HepG2 (cell line): ENCODE data around the gene PTPRF. TPM values are rescaled to one million over a fixed set of nuclear protein-coding genes. Genes with fewer than 3 reads are reported as not detected.

Experiments used
- ATF1 ChIP-seq: IDR thresholded peaks from 2 replicates; pipeline ENCODE4 v1.6.1; 2016; ENCODE audit warnings: mild to moderate bottlenecking, control low read depth
- CEBPB ChIP-seq: IDR thresholded peaks from 2 replicates; pipeline ENCODE4 v1.6.1; 2011; ENCODE audit warnings: low read depth, low read length, improper control_type of control experiment, borderline replicate concordance
- ETV6 ChIP-seq: sonication (generic); formaldehyde crosslinking; conservative IDR thresholded peaks from 2 replicates; pipeline ENCODE4 v1.4.0; 2020; ENCODE audit warnings: missing genetic modification reagents
- FLYWCH1 ChIP-seq: sonication (generic); formaldehyde crosslinking; IDR thresholded peaks from 2 replicates; pipeline ENCODE4 v1.8.1; 2023; ENCODE audit warnings: mild to moderate bottlenecking, missing genetic modification reagents
- GMEB2 ChIP-seq: IDR thresholded peaks from 2 replicates; pipeline ENCODE4 v1.6.1; 2016; ENCODE audit warnings: missing biosample characterization, missing genetic modification reagents, low read depth
- HOXD1 ChIP-seq: sonication (generic); formaldehyde crosslinking; IDR thresholded peaks from 2 replicates; pipeline ENCODE4 v1.5.0; 2020; ENCODE audit warnings: missing genetic modification reagents
- MTA1 ChIP-seq: sonication (generic); formaldehyde crosslinking; IDR thresholded peaks from 2 replicates; pipeline ENCODE4 v1.4.0; 2020; ENCODE audit warnings: missing genetic modification reagents, mild to moderate bottlenecking, borderline replicate concordance
- RELA ChIP-seq: sonication (generic); formaldehyde crosslinking; IDR thresholded peaks from 2 replicates; pipeline ENCODE4 v1.4.0; 2020; ENCODE audit warnings: missing genetic modification reagents
- RFX5 ChIP-seq: IDR thresholded peaks from 2 replicates; pipeline ENCODE4 v1.6.1; 2011; ENCODE audit warnings: low read depth, low read length, improper control_type of control experiment
- SKIL ChIP-seq: sonication (generic); formaldehyde crosslinking; IDR thresholded peaks from 2 replicates; pipeline ENCODE4 v1.8.0; 2022; ENCODE audit warnings: missing genetic modification reagents, mild to moderate bottlenecking, moderate library complexity, borderline replicate concordance
- SSRP1 ChIP-seq: IDR thresholded peaks from 2 replicates; pipeline ENCODE4 v1.6.1; 2016; ENCODE audit warnings: control low read depth
- STAG1 ChIP-seq: sonication (generic); formaldehyde crosslinking; IDR thresholded peaks from 2 replicates; pipeline ENCODE4 v1.4.0; 2020; ENCODE audit warnings: missing genetic modification reagents
- ZBTB4 ChIP-seq: sonication (generic); formaldehyde crosslinking; IDR thresholded peaks from 2 replicates; pipeline ENCODE4 v1.4.0; 2020; ENCODE audit warnings: missing genetic modification reagents, mild to moderate bottlenecking, borderline replicate concordance
- ZFP36L1 ChIP-seq: sonication (generic); formaldehyde crosslinking; IDR thresholded peaks from 2 replicates; pipeline ENCODE4 v1.8.0; 2022; ENCODE audit warnings: mild to moderate bottlenecking, missing genetic modification reagents, moderate library complexity
- ZKSCAN8 ChIP-seq: IDR thresholded peaks from 2 replicates; pipeline ENCODE4 v1.6.1; 2016; ENCODE audit warnings: borderline replicate concordance, missing genetic modification reagents, missing compliant biosample characterization
- ZMYM3 ChIP-seq: sonication (generic); formaldehyde crosslinking; IDR thresholded peaks from 2 replicates; pipeline ENCODE4 v1.5.1; 2020; ENCODE audit warnings: mild to moderate bottlenecking, missing genetic modification reagents
- ZNF207 ChIP-seq: fragments of 450-650 bp; IDR thresholded peaks from 2 replicates; pipeline ENCODE4 v1.6.1; 2016; ENCODE audit warnings: antibody characterized with exemption, borderline replicate concordance
- ZNF354B ChIP-seq: sonication (generic); formaldehyde crosslinking; IDR thresholded peaks from 2 replicates; pipeline ENCODE4 v1.8.0; 2022; ENCODE audit warnings: mild to moderate bottlenecking, missing genetic modification reagents
- ZNF484 ChIP-seq: sonication (generic); formaldehyde crosslinking; IDR thresholded peaks from 2 replicates; pipeline ENCODE4 v1.5.1; 2020; ENCODE audit warnings: mild to moderate bottlenecking, low read depth, missing genetic modification reagents, borderline replicate concordance
- ZNF543 ChIP-seq: sonication (generic); formaldehyde crosslinking; IDR thresholded peaks from 2 replicates; pipeline ENCODE4 v1.4.0; 2020; ENCODE audit warnings: mild to moderate bottlenecking, missing genetic modification reagents
- ZNF839 ChIP-seq: sonication (generic); formaldehyde crosslinking; IDR thresholded peaks from 2 replicates; pipeline ENCODE4 v1.4.0; 2020; ENCODE audit warnings: missing genetic modification reagents, mild to moderate bottlenecking, borderline replicate concordance
- polyA plus RNA-seq, 8 experiments: library from polyadenylated mRNA; depleted of rRNA in 3 of 8; stranded (reverse) in 7 of 8; unstranded in 1 of 8; fragments of >200 nt; fragmentation: Illumina TruSeq in 4 of 8; extraction: Trizol in 4 of 8; gene quantifications; 2 replicates each; pipeline versions ENCODE4 v1.2.1 to v1.2.3, GENCODE V29; 2011 to 2016; ENCODE audit warnings: low read depth in 4 of 8, missing spikeins in 1 of 8, mixed read lengths in 1 of 8; ENCODE audit not compliant: insufficient read depth in 1 of 8
- total RNA-seq, 5 experiments: library from RNA; depleted of rRNA; stranded (reverse); fragments of >200 nt; fragmentation: Illumina TruSeq; extraction: Trizol; gene quantifications; 2 replicates each; pipeline ENCODE4 v1.2.3, GENCODE V29; 2016; ENCODE audit warnings: low read depth in 1 of 5

PTPRF gene
- total and polyA plus RNA-seq, 2 of the 13 experiments (the other 11 are each of a cell fraction or from before 2014, with no cell fraction given) = 55.9 to 167 TPM

GRCh38 chr1:43548285-43549271 is 17.9 kb downstream of the PTPRF start (continued):
- peak; percentile 100 for TF ChIP-seq CEBPB
- TF ChIP-seq ZNF484 = no peak
- 0 out of 2 replicates have a peak, but pooled peaks have one; percentile 37 for TF ChIP-seq GMEB2 (CRISPR knock-in tag)
- peak; percentile 71; the same call in 1 of the 2 replicates for TF ChIP-seq ZMYM3 (CRISPR knock-in tag)
- TF ChIP-seq ZFP36L1 (CRISPR knock-in tag) = peak; percentile 85
- 0 out of 2 replicates have a peak, but pooled peaks have one; percentile 38 for TF ChIP-seq ETV6
- TF ChIP-seq ZNF207 = no peak
- TF ChIP-seq SSRP1 = no peak
- TF ChIP-seq ZNF354B (CRISPR knock-in tag) = peak; percentile 82; the same call in 1 of the 2 replicates
- TF ChIP-seq ATF1 (CRISPR knock-in tag) = peak; percentile 69
- 0 out of 2 replicates have a peak, but pooled peaks have one; percentile 31 for TF ChIP-seq STAG1 (CRISPR knock-in tag)
- TF ChIP-seq RELA = peak; percentile 92; the same call in 1 of the 2 replicates
- TF ChIP-seq ZNF543 = peak; percentile 51; the same call in 1 of the 2 replicates
- TF ChIP-seq HOXD1 (CRISPR knock-in tag) = peak; percentile 90; the same call in 1 of the 2 replicates
- TF ChIP-seq FLYWCH1 (CRISPR knock-in tag) = no peak
- TF ChIP-seq ZKSCAN8 (CRISPR knock-in tag) = peak; percentile 93
- TF ChIP-seq ZNF839 (CRISPR knock-in tag) = no peak
- no peak for TF ChIP-seq RFX5
- peak; percentile 100 for TF ChIP-seq SKIL (CRISPR knock-in tag)
- TF ChIP-seq ZBTB4 = 0 out of 2 replicates have a peak, but pooled peaks have one; percentile 44
- peak; percentile 81 for TF ChIP-seq MTA1
